ENCODE data around the gene CREB1.

CREB1 gene

GRCh38 chr2:207593277-207593676 is 63.5 kb downstream of the CREB1 start:
- Histone ChIP-seq H3K36me3 (ENCODE audit: control insufficient read depth in 2 of 2, insufficient read depth in 1 of 2, low read length in 2 of 2) (peaks cover 42 to 46% of the 10 kb centered on the region in 2 experiments), H3K27ac (ENCODE audit: extremely low read depth, low read depth, low read length) (no peak overlapping the region), H3K9me3 (ENCODE audit: control insufficient read depth, insufficient read depth, low read depth, low read length) (no peaks in the 10 kb centered on the region), H3K4me1 (ENCODE audit: control insufficient read depth, insufficient read depth, low read length) (no peaks in the 10 kb centered on the region), H3K4me3 (ENCODE audit: low read depth, low read length) (no peak overlapping the region)
- TF ChIP-seq ZNF670 (tag by site-specific recombination; IDR thresholded peaks at IDR 0.05; ENCODE audit: low read depth) (no peak), HIC1 (tag by site-specific recombination; IDR thresholded peaks at IDR 0.05) (no peak), FEZF1 (tag by site-specific recombination; IDR thresholded peaks at IDR 0.05) (no peak), OSR2 (tag by site-specific recombination; IDR thresholded peaks at IDR 0.05) (no peak), ZNF843 (tag by site-specific recombination; IDR thresholded peaks at IDR 0.05) (no peak), ZNF202 (tag by site-specific recombination; IDR thresholded peaks at IDR 0.05; ENCODE audit: borderline replicate concordance) (no peak), ZNF623 (tag by site-specific recombination; IDR thresholded peaks at IDR 0.05) (no peak), ZNF311 (tag by site-specific recombination; IDR thresholded peaks at IDR 0.05; ENCODE audit: borderline replicate concordance) (no peak), GLIS2 (tag by site-specific recombination; IDR thresholded peaks at IDR 0.05) (no peak), ZNF555 (tag by site-specific recombination; conservative IDR thresholded peaks at IDR 0.05) (no peak), ZNF785 (tag by site-specific recombination; IDR thresholded peaks at IDR 0.05) (no peak), ZNF639 (tag by site-specific recombination; IDR thresholded peaks at IDR 0.05) (no peak), ZNF121 (tag by site-specific recombination; IDR thresholded peaks at IDR 0.05) (no peak), ZBTB21 (tag by site-specific recombination; IDR thresholded peaks at IDR 0.05) (no peak)
- ChIA-PET CTCF (interaction anchor here (1.0 kb wide), 1 partner anchor 100 kb away, joined by 3 read pairs; no protein-coding TSS in a partner anchor), POLR2A (no interaction called here)

- Histone ChIP-seq H3K36me3 (ENCODE audit: control insufficient read depth in 2 of 2, insufficient read depth in 1 of 2, low read length in 2 of 2) (peaks cover 37 to 42% of the 10 kb centered on the region in 2 experiments), H3K9me3 (ENCODE audit: control insufficient read depth, insufficient read depth, low read depth, low read length) (no peaks in the 10 kb centered on the region), H3K4me1 (ENCODE audit: control insufficient read depth, insufficient read depth, low read length) (no peaks in the 10 kb centered on the region), H3K4me3 (ENCODE audit: low read depth, low read length) (no peak overlapping the region), H3K27ac (ENCODE audit: extremely low read depth, low read depth, low read length) (no peak overlapping the region)
- CTCF ChIA-PET: interaction anchor here (0.6 kb wide), 1 partner anchor 478 kb away, joined by 3 read pairs; no protein-coding TSS in a partner anchor
- POLR2A ChIA-PET: no interaction called here
- TF ChIP-seq CTCF (tag by site-specific recombination; IDR thresholded peaks at IDR 0.05): no peak
- TF ChIP-seq ZNF785 (tag by site-specific recombination; IDR thresholded peaks at IDR 0.05): no peak
- TF ChIP-seq PRDM1 (tag by site-specific recombination; IDR thresholded peaks at IDR 0.05): no peak
- TF ChIP-seq ZNF677 (tag by site-specific recombination; IDR thresholded peaks at IDR 0.05): no peak
- TF ChIP-seq ZNF529 (tag by site-specific recombination; IDR thresholded peaks at IDR 0.05; ENCODE audit: insufficient replicate concordance): no peak
- TF ChIP-seq ZNF747 (tag by site-specific recombination; IDR thresholded peaks at IDR 0.05): no peak
- TF ChIP-seq SALL2 (tag by site-specific recombination; IDR thresholded peaks at IDR 0.05; ENCODE audit: borderline replicate concordance): no peak
- no peak for TF ChIP-seq ZNF561 (tag by site-specific recombination; IDR thresholded peaks at IDR 0.05; ENCODE audit: borderline replicate concordance)
- no peak for TF ChIP-seq ZNF549 (tag by site-specific recombination; IDR thresholded peaks at IDR 0.05)
- no peak for TF ChIP-seq ZNF521 (tag by site-specific recombination; IDR thresholded peaks at IDR 0.05)
- TF ChIP-seq PRDM2 (tag by site-specific recombination; IDR thresholded peaks at IDR 0.05; ENCODE audit: borderline replicate concordance): no peak
- TF ChIP-seq OVOL3 (tag by site-specific recombination; IDR thresholded peaks at IDR 0.05): no peak
- no peak for TF ChIP-seq SP7 (tag by site-specific recombination; IDR thresholded peaks at IDR 0.05)
Observed at GRCh38 chr2:207594264-207594663, 64.5 kb downstream of the CREB1 start.

Measured in HEK293 (cell line).